GM10248 (cell line): ENCODE results near the gene RPAP3.

Experiments
- CTCF ChIA-PET: fragments of 300-600 bp; sonication (Branson Sonifier 250); formaldehyde crosslinking; extraction: SDS; loops from one replicate; lab custom pipeline; 2021; ENCODE audit warnings: antibody characterized with exemption; lab: Yijun Ruan, JAX
- POLR2A ChIA-PET: fragments of 350-650 bp; sonication (Branson Sonifier 250); formaldehyde crosslinking; extraction: SDS; loops from one replicate; lab custom pipeline; 2020; ENCODE audit warnings: antibody characterized with exemption; lab: Yijun Ruan, JAX
- DNase-seq: peaks from one replicate; pipeline ENCODE4 v3.0.0; 2012; ENCODE audit errors: extremely low spot score
- TF ChIP-seq, protein P1 (sequence below): IDR thresholded peaks from 2 replicates; pipeline ENCODE4 v1.5.1; 2012; ENCODE audit warnings: mild to moderate bottlenecking, low read depth; ENCODE audit errors: extremely low read depth, missing control alignments, control extremely low read depth

Gene RPAP3

GRCh38 chr12:47715393-47715876, 9.6 kb upstream of the RPAP3 start:
- peak; percentile 77 for DNase-seq
- POLR2A ChIA-PET = no interaction called here
- TF ChIP-seq, protein P1, sequence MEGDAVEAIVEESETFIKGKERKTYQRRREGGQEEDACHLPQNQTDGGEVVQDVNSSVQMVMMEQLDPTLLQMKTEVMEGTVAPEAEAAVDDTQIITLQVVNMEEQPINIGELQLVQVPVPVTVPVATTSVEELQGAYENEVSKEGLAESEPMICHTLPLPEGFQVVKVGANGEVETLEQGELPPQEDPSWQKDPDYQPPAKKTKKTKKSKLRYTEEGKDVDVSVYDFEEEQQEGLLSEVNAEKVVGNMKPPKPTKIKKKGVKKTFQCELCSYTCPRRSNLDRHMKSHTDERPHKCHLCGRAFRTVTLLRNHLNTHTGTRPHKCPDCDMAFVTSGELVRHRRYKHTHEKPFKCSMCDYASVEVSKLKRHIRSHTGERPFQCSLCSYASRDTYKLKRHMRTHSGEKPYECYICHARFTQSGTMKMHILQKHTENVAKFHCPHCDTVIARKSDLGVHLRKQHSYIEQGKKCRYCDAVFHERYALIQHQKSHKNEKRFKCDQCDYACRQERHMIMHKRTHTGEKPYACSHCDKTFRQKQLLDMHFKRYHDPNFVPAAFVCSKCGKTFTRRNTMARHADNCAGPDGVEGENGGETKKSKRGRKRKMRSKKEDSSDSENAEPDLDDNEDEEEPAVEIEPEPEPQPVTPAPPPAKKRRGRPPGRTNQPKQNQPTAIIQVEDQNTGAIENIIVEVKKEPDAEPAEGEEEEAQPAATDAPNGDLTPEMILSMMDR = peak; percentile 83
- CTCF ChIA-PET = interaction anchor here (0.6 to 46.2 kb wide), 19 partner anchors 9 to 444 kb away, joined by 3 to 1524 read pairs (median 7); partner anchors contain the start of genes ENDOU, HDAC7, RAPGEF3 and RPAP3

- POLR2A ChIA-PET = no interaction called here
- CTCF ChIA-PET = interaction anchor here (0.6 to 46.2 kb wide), 17 partner anchors 8 to 445 kb away, joined by 3 to 1524 read pairs (median 11); partner anchors contain the start of genes ENDOU, HDAC7, RAPGEF3 and RPAP3
Measured at GRCh38 chr12:47714826-47715386, 9.1 kb upstream of the RPAP3 start.

DNA sequence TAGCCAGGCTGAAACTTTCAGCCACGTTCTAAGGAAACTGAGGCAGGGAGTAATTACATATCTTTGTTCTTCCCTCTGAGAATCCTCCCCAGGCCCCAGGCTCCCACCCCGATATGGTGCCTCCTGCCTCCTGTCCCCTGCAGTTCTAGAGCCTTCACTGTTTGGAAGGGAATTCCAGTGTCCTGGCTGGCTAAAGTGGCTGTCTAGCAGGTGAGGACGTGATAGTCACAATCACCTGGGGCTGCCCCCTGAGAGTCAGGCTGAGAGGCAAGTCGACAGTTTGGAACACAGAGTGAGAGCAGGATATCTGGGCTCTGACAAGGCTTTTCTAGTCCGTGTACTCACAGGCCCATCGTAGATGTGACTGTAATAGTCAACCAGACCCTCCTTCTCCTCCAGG, 6.3 kb upstream of the RPAP3 start:
- no peak for DNase-seq
- POLR2A ChIA-PET = no interaction called here
- TF ChIP-seq, protein P1 = no peak
- CTCF ChIA-PET = interaction anchor here (9.3 to 46.2 kb wide), 3 partner anchors 17 to 70 kb away, joined by 117 to 1524 read pairs (median 125); partner anchors contain the start of genes ENDOU, RAPGEF3 and SLC48A1

More at GRCh38 chr12:47714826-47715386, 9.1 kb upstream of the RPAP3 start:
- no peak for DNase-seq
- TF ChIP-seq, protein P1 = peak; percentile 5

DNA sequence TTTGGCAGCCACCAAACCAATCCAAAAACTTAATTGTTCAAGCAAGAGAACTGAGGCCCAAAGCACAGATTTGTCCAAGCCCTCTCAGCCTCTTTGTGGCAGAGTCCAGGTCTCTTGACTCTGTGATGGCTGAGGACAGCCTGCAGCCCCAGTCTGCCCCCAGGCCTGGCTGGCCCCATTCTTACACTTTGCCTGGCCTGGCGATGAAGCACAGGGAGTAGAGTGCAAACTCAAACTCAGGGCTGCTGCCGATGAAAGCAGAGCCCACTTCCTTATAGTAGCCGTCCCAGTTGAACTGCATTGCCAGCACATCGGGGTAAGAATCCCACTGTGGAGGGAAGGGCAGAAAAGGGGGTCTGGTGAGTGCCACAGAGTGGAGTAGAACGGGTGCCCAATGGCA, 5.6 kb upstream of the RPAP3 start:
- POLR2A ChIA-PET = no interaction called here
- CTCF ChIA-PET = interaction anchor here (1.4 to 46.2 kb wide), 6 partner anchors 17 to 252 kb away, joined by 3 to 1524 read pairs (median 63); partner anchors contain the start of genes ENDOU, RAPGEF3, SLC48A1 and TMEM106C
- TF ChIP-seq, protein P1 = no peak
- DNase-seq = no peak

DNA sequence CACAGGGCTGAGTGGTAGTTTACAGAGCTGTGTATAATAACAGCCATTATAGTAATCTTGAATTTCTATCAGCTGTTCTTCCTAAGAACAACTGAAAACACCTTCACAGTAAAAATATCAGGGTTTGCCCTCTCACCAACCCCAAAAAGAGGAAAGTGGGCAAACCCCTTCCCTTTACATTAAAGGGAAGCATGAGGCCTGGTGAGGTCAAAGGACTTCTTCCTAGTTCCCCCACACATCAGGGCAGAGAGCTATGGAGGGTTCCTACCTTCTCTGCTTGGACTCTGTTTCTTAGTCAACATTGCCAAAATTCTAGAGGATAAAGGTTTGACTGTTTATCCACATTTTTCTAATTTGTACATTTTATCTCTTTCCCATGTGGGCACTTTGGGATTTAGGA, 4.4 kb upstream of the RPAP3 start:
- TF ChIP-seq, protein P1 = no peak
- POLR2A ChIA-PET = no interaction called here
- DNase-seq = no peak
- CTCF ChIA-PET = interaction anchor here (0.8 to 46.2 kb wide), 9 partner anchors 9 to 253 kb away, joined by 3 to 1524 read pairs (median 5); partner anchors contain the start of genes RAPGEF3, SLC48A1 and TMEM106C

- DNase-seq = no peak
- TF ChIP-seq, protein P1 = no peak
- ChIA-PET CTCF (interaction anchor here (0.8 to 46.2 kb wide), 8 partner anchors 8 to 128 kb away, joined by 3 to 1524 read pairs (median 5); partner anchors contain the start of genes RAPGEF3 and SLC48A1), POLR2A (interaction anchor here (0.6 kb wide), 1 partner anchor 37 kb away, joined by 3 read pairs; no protein-coding TSS in a partner anchor)
Measured at GRCh38 chr12:47709671-47710070, 3.8 kb upstream of the RPAP3 start.
